Uterus (tissue), 2 donors: ENCODE results near the gene MTHFD2L.

Experiments
- POLR2A ChIP-seq, 2 donors: fragments of 450-650 bp; IDR thresholded peaks; one replicate each; pipeline ENCODE4 v1.6.1; 2016; ENCODE audit warnings: antibody characterized with exemption in 2 of 2, mild to moderate bottlenecking in 1 of 2, moderate library complexity in 1 of 2
- TF ChIP-seq, protein P1 (sequence below), 4 experiments: fragments of 200-600 bp in 2 of 4; fragments of 450-650 bp in 2 of 4; sonication (generic) in 2 of 4; IDR thresholded peaks; one replicate each; pipeline ENCODE4 v1.5.1; 2016 to 2019; ENCODE audit warnings: antibody characterized with exemption in 4 of 4, mild to moderate bottlenecking in 2 of 4, moderate library complexity in 1 of 4

DNA sequence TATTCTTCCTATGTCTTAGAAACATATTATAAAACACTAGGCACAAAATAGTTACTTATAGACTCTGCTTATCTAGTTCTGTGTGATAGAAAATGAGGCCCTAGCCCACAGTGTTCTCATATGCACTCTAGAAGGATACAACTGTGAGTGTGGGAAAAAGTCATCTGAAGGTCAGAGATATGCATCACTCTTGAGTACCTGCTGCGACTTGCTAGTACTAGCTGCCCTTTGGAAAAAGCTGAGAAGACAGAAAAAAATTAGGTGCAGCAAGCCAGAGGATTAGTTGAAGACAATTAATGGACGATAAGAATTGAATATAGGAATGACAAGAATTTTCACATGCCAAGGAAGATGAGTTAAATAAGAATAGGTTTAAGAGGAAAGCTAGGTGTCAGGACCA lies 61.3 kb downstream of the MTHFD2L start:
- TF ChIP-seq, protein P1, sequence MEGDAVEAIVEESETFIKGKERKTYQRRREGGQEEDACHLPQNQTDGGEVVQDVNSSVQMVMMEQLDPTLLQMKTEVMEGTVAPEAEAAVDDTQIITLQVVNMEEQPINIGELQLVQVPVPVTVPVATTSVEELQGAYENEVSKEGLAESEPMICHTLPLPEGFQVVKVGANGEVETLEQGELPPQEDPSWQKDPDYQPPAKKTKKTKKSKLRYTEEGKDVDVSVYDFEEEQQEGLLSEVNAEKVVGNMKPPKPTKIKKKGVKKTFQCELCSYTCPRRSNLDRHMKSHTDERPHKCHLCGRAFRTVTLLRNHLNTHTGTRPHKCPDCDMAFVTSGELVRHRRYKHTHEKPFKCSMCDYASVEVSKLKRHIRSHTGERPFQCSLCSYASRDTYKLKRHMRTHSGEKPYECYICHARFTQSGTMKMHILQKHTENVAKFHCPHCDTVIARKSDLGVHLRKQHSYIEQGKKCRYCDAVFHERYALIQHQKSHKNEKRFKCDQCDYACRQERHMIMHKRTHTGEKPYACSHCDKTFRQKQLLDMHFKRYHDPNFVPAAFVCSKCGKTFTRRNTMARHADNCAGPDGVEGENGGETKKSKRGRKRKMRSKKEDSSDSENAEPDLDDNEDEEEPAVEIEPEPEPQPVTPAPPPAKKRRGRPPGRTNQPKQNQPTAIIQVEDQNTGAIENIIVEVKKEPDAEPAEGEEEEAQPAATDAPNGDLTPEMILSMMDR (IDR thresholded peaks at IDR 0.05) = no peak
- TF ChIP-seq POLR2A (IDR thresholded peaks at IDR 0.05) = no peak
